ENCODE data around the gene NIPSNAP3A.
"Not testable (repeated sequence)": the region's sequence is repeated elsewhere in the genome, so short reads cannot be mapped to it uniquely, and the experiment has no call there.

Gene NIPSNAP3A

GRCh38 chr9:104747245-104747564, 278 bp upstream of the NIPSNAP3A start:
- Histone ChIP-seq H3K4me1 (ENCODE audit: control insufficient read depth, insufficient read depth, low read length) (peaks cover 9% of the 10 kb centered on the region), H3K27me3 (ENCODE audit: control insufficient read depth, insufficient read depth, low read length) (no peaks in the 10 kb centered on the region), H3K27ac (ENCODE audit: low read depth, low read length) (no peak overlapping the region)

DNA sequence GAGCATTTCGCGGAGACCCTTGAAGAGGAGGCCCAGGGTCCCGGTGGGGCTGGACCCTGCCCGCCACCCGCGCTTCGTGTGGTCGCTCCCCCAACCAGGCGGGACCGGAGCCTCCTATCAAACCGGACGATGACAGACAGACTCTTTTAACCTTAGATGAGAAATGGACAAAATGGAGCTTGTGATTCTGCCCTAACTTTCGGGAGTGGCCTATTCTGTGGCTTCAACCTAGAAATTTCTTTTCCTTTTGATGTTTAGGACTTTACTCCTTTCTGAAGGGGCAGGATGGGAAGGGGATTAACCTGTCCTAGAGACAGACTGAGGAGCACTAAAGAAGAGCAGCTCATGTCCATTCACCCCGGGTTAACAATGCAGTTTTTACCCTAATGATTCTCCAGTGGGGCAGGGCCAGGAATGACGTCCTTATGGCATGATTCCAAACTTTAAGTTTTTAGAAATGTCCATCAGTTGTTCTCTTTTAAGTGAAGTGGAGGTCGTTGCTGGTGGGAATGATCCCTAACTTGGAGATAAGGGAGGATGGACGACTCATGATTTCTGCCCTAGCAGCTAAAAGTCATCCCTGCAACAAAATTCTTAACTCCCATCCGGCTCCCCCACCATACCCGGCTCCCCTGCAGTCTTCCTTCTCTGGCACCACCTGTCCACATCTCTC, 1.0 kb downstream of the NIPSNAP3A start:
- H3K27me3 ChIP-seq (ENCODE audit: control insufficient read depth, insufficient read depth, low read length): no peaks in the 10 kb centered on the region
- H3K9me3 ChIP-seq (ENCODE audit: control insufficient read depth, insufficient read depth, low read depth, low read length): no peaks in the 10 kb centered on the region
- H3K4me1 ChIP-seq (ENCODE audit: control insufficient read depth, insufficient read depth, low read length): peaks cover 9% of the 10 kb centered on the region
- no peak overlapping the region; the same call in 1 of the 2 replicates for H3K27ac ChIP-seq (ENCODE audit: low read depth, low read length)
- peak overlapping the region; percentile 96 for H3K4me3 ChIP-seq (ENCODE audit: low read depth, low read length)
- H3K36me3 ChIP-seq (ENCODE audit: control insufficient read depth, insufficient read depth, low read length): peaks cover 7% of the 10 kb centered on the region; the same call in 1 of the 2 replicates
- peak overlapping the region; percentile 61 for H3K9ac ChIP-seq (ENCODE audit: low read length)

More at GRCh38 chr9:104747245-104747564, 278 bp upstream of the NIPSNAP3A start:
- H3K9ac ChIP-seq (ENCODE audit: low read length): peak overlapping the region; percentile 61
- H3K36me3 ChIP-seq (ENCODE audit: control insufficient read depth, insufficient read depth, low read length): peaks cover 3% of the 10 kb centered on the region; the same call in 1 of the 2 replicates
- H3K4me3 ChIP-seq (ENCODE audit: low read depth, low read length): peak overlapping the region; percentile 96
- no peaks in the 10 kb centered on the region for H3K9me3 ChIP-seq (ENCODE audit: control insufficient read depth, insufficient read depth, low read depth, low read length)

DNA sequence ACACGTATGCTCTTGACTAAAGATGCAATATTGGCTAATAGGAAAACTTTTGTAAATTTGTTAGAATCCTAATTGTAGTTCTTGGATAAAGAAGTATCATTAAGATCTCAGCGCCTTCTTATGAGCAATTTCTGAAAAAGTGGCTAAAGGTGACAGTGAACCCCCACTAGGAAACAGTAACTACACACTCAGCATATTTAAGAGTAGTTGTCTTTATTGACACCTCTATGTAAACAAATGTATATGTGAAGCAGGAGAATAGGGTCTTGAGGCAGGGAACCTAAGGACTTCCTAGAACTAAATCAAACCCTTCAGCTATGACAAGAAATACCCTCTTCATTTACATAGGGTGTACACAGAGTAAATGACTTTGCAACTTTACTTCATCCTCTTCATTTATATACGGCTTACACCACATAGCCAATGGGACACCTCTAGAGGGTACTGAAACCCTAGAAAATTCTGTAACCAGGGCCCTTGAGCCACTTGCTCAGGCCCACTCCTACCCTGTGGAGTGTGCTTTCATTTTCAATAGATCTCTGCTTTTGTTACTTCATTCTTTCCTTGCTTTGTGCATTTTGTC, 2.8 kb downstream of the NIPSNAP3A start:
- H3K9ac ChIP-seq (ENCODE audit: low read length): no peak overlapping the region
- peaks cover 9% of the 10 kb centered on the region for H3K4me1 ChIP-seq (ENCODE audit: control insufficient read depth, insufficient read depth, low read length)
- no peak overlapping the region for H3K27ac ChIP-seq (ENCODE audit: low read depth, low read length)
- H3K36me3 ChIP-seq (ENCODE audit: control insufficient read depth, insufficient read depth, low read length): peaks cover 7% of the 10 kb centered on the region; the same call in 1 of the 2 replicates
- H3K4me3 ChIP-seq (ENCODE audit: low read depth, low read length): no peak overlapping the region
- H3K9me3 ChIP-seq (ENCODE audit: control insufficient read depth, insufficient read depth, low read depth, low read length): no peaks in the 10 kb centered on the region
- no peaks in the 10 kb centered on the region for H3K27me3 ChIP-seq (ENCODE audit: control insufficient read depth, insufficient read depth, low read length)

DNA sequence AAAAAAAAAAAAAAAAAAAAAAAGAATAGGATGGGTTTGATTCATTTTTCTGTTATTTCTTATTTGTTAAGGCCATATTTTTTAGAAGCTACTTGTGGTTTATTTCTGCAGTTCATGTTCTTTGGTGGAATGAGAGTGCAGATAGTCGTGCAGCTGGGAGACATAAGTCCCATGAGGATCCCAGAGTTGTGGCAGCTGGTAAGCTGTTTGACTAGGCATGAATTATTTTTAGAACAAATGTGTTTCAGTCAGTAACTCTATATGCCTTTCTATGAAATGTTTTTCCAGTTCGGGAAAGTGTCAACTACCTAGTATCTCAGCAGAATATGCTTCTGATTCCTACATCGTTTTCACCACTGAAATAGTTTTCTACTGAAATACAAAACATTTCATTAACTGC, 11.5 kb downstream of the NIPSNAP3A start:
- no peaks in the 10 kb centered on the region for H3K4me1 ChIP-seq (ENCODE audit: control insufficient read depth, insufficient read depth, low read length)
- H3K9me3 ChIP-seq (ENCODE audit: control insufficient read depth, insufficient read depth, low read depth, low read length): no peaks in the 10 kb centered on the region
- H3K9ac ChIP-seq (ENCODE audit: low read length): no peak overlapping the region
- H3K36me3 ChIP-seq (ENCODE audit: control insufficient read depth, insufficient read depth, low read length): no peaks in the 10 kb centered on the region
- H3K27ac ChIP-seq (ENCODE audit: low read depth, low read length): no peak overlapping the region
- H3K27me3 ChIP-seq (ENCODE audit: control insufficient read depth, insufficient read depth, low read length): peaks cover 6% of the 10 kb centered on the region
- H3K4me3 ChIP-seq (ENCODE audit: low read depth, low read length): no peak overlapping the region

GRCh38 chr9:104765138-104765537, 17.7 kb downstream of the NIPSNAP3A start:
- Histone ChIP-seq H3K27me3 (ENCODE audit: control insufficient read depth, insufficient read depth, low read length) (peaks cover 6% of the 10 kb centered on the region), H3K9me3 (ENCODE audit: control insufficient read depth, insufficient read depth, low read depth, low read length) (no peaks in the 10 kb centered on the region), H3K36me3 (ENCODE audit: control insufficient read depth, insufficient read depth, low read length) (no peaks in the 10 kb centered on the region), H3K9ac (ENCODE audit: low read length) (no peak overlapping the region), H3K27ac (ENCODE audit: low read depth, low read length) (no peak overlapping the region), H3K4me1 (ENCODE audit: control insufficient read depth, insufficient read depth, low read length) (no peaks in the 10 kb centered on the region), H3K4me3 (ENCODE audit: low read depth, low read length) (no peak overlapping the region)

GRCh38 chr9:104766025-104766424, 18.5 kb downstream of the NIPSNAP3A start:
- Histone ChIP-seq H3K27me3 (ENCODE audit: control insufficient read depth, insufficient read depth, low read length) (peaks cover 6% of the 10 kb centered on the region), H3K4me3 (ENCODE audit: low read depth, low read length) (no peak overlapping the region), H3K27ac (ENCODE audit: low read depth, low read length) (no peak overlapping the region), H3K9me3 (ENCODE audit: control insufficient read depth, insufficient read depth, low read depth, low read length) (no peaks in the 10 kb centered on the region), H3K36me3 (ENCODE audit: control insufficient read depth, insufficient read depth, low read length) (no peaks in the 10 kb centered on the region), H3K4me1 (ENCODE audit: control insufficient read depth, insufficient read depth, low read length) (no peaks in the 10 kb centered on the region), H3K9ac (ENCODE audit: low read length) (no peak overlapping the region)

- Histone ChIP-seq H3K4me1 (ENCODE audit: control insufficient read depth, insufficient read depth, low read length) (no peaks in the 10 kb centered on the region), H3K4me3 (ENCODE audit: low read depth, low read length) (no peak overlapping the region), H3K9ac (ENCODE audit: low read length) (no peak overlapping the region), H3K27me3 (ENCODE audit: control insufficient read depth, insufficient read depth, low read length) (peaks cover 6% of the 10 kb centered on the region), H3K9me3 (ENCODE audit: control insufficient read depth, insufficient read depth, low read depth, low read length) (no peaks in the 10 kb centered on the region), H3K27ac (ENCODE audit: low read depth, low read length) (no peak overlapping the region), H3K36me3 (ENCODE audit: control insufficient read depth, insufficient read depth, low read length) (no peaks in the 10 kb centered on the region)
These were observed 20.0 kb downstream of the NIPSNAP3A start for GRCh38 chr9:104767507-104767906.

DNA sequence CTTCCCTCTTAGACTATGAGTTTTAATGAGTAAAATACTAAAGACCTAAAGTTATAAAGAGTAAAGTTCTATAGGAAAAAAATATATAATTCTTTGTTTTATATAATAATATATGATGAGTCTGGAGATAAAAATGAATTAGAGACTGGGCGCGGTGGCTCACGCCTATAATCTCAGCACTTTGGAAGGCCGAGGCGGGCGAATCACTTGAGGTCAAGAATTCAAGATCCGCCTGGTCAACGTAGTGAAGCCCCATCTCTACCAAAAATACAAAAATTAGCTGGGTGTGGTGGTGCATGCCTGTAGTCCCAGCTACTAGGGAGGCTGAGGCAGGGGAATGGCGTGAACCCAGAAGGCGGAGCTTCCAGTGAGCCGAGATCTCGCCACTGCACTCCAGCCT, 21.5 kb downstream of the NIPSNAP3A start:
- not testable (repeated sequence) for H3K27ac ChIP-seq (ENCODE audit: low read depth, low read length); H3K4me1 ChIP-seq (ENCODE audit: control insufficient read depth, insufficient read depth, low read length); H3K9ac ChIP-seq (ENCODE audit: low read length); H3K4me3 ChIP-seq (ENCODE audit: low read depth, low read length); H3K9me3 ChIP-seq (ENCODE audit: control insufficient read depth, insufficient read depth, low read depth, low read length); H3K36me3 ChIP-seq (ENCODE audit: control insufficient read depth, insufficient read depth, low read length); H3K27me3 ChIP-seq (ENCODE audit: control insufficient read depth, insufficient read depth, low read length)

- no peaks in the 10 kb centered on the region for H3K4me1 ChIP-seq (ENCODE audit: control insufficient read depth, insufficient read depth, low read length)
- no peak overlapping the region for H3K27ac ChIP-seq (ENCODE audit: low read depth, low read length)
- H3K9ac ChIP-seq (ENCODE audit: low read length): no peak overlapping the region
- no peak overlapping the region for H3K4me3 ChIP-seq (ENCODE audit: low read depth, low read length)
- no peaks in the 10 kb centered on the region for H3K36me3 ChIP-seq (ENCODE audit: control insufficient read depth, insufficient read depth, low read length)
- no peaks in the 10 kb centered on the region for H3K27me3 ChIP-seq (ENCODE audit: control insufficient read depth, insufficient read depth, low read length)
- no peaks in the 10 kb centered on the region for H3K9me3 ChIP-seq (ENCODE audit: control insufficient read depth, insufficient read depth, low read depth, low read length)
These were observed 22.2 kb downstream of the NIPSNAP3A start for GRCh38 chr9:104769655-104770054.

- Histone ChIP-seq H3K36me3 (ENCODE audit: control insufficient read depth, insufficient read depth, low read length) (no peaks in the 10 kb centered on the region), H3K9ac (ENCODE audit: low read length) (no peak overlapping the region), H3K4me1 (ENCODE audit: control insufficient read depth, insufficient read depth, low read length) (no peaks in the 10 kb centered on the region)
These were observed 25.4 kb downstream of the NIPSNAP3A start for GRCh38 chr9:104772714-104773510.

DNA sequence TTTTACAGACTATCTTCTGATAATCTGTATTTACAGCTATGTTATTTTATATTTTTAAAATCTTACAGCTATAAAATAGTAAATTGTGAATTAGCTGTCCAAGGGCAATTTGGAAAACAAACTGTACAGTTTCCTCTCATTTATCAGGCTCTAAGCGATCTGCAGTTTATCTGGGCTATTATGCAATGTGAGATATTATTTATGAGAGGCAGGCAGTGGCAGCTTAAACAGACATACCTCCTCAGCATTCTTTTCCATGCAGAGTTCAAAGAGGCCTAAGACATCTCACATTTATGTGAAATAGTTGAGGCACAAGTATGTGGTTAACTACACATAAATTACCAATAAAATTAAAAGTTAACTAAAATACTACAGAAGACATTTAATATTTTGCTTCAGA, 26.6 kb downstream of the NIPSNAP3A start:
- no peak overlapping the region for H3K9ac ChIP-seq (ENCODE audit: low read length)
- H3K4me1 ChIP-seq (ENCODE audit: control insufficient read depth, insufficient read depth, low read length): no peaks in the 10 kb centered on the region
- no peak overlapping the region for H3K4me3 ChIP-seq (ENCODE audit: low read depth, low read length)
- H3K9me3 ChIP-seq (ENCODE audit: control insufficient read depth, insufficient read depth, low read depth, low read length): no peaks in the 10 kb centered on the region
- H3K27ac ChIP-seq (ENCODE audit: low read depth, low read length): no peak overlapping the region
- no peaks in the 10 kb centered on the region for H3K27me3 ChIP-seq (ENCODE audit: control insufficient read depth, insufficient read depth, low read length)
- no peaks in the 10 kb centered on the region for H3K36me3 ChIP-seq (ENCODE audit: control insufficient read depth, insufficient read depth, low read length)

More at GRCh38 chr9:104772714-104773510, 25.4 kb downstream of the NIPSNAP3A start:
- no peak overlapping the region for H3K4me3 ChIP-seq (ENCODE audit: low read depth, low read length)
- no peak overlapping the region for H3K27ac ChIP-seq (ENCODE audit: low read depth, low read length)
- no peaks in the 10 kb centered on the region for H3K27me3 ChIP-seq (ENCODE audit: control insufficient read depth, insufficient read depth, low read length)
- no peaks in the 10 kb centered on the region for H3K9me3 ChIP-seq (ENCODE audit: control insufficient read depth, insufficient read depth, low read depth, low read length)

Measured in HUES6 (cell line).